ENCODE results near the gene TBX10. TPM values are rescaled to one million over a fixed set of nuclear protein-coding genes. Genes with fewer than 3 reads are reported as not detected.
"Not testable (repeated sequence)": the region's sequence is repeated elsewhere in the genome, so short reads cannot be mapped to it uniquely, and the experiment has no call there.

TBX10 gene
- total RNA-seq, 1 experiment from 2014 or later: not detected

- no peak overlapping the region for H3K4me3 Mint-ChIP-seq (ENCODE audit: low read depth, unreplicated experiment)
- no peaks in the 10 kb centered on the region for H3K9me3 Mint-ChIP-seq (ENCODE audit: low read depth, unreplicated experiment)
- no peak overlapping the region for H3K27ac Mint-ChIP-seq (ENCODE audit: unreplicated experiment)
- DNase-seq: no peak
- CTCF ChIA-PET: no interaction called here
- H3K36me3 Mint-ChIP-seq (ENCODE audit: insufficient read depth, unreplicated experiment): no peaks in the 10 kb centered on the region
- H3K27me3 Mint-ChIP-seq (ENCODE audit: unreplicated experiment): peaks cover 18% of the 10 kb centered on the region
- TF ChIP-seq, protein P1, sequence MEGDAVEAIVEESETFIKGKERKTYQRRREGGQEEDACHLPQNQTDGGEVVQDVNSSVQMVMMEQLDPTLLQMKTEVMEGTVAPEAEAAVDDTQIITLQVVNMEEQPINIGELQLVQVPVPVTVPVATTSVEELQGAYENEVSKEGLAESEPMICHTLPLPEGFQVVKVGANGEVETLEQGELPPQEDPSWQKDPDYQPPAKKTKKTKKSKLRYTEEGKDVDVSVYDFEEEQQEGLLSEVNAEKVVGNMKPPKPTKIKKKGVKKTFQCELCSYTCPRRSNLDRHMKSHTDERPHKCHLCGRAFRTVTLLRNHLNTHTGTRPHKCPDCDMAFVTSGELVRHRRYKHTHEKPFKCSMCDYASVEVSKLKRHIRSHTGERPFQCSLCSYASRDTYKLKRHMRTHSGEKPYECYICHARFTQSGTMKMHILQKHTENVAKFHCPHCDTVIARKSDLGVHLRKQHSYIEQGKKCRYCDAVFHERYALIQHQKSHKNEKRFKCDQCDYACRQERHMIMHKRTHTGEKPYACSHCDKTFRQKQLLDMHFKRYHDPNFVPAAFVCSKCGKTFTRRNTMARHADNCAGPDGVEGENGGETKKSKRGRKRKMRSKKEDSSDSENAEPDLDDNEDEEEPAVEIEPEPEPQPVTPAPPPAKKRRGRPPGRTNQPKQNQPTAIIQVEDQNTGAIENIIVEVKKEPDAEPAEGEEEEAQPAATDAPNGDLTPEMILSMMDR (IDR thresholded peaks at IDR 0.05; ENCODE audit: unreplicated experiment): no peak
- H3K4me1 Mint-ChIP-seq (ENCODE audit: low read depth, unreplicated experiment): no peaks in the 10 kb centered on the region
- intact Hi-C loops (cut with micrococcal nuclease; ENCODE audit: unreplicated experiment): no loop called here
- no TSS peak for BruUV-seq (replicated peaks)
These were observed 42.7 kb downstream of the TBX10 start for GRCh38 chr11:67596753-67597300.

DNA sequence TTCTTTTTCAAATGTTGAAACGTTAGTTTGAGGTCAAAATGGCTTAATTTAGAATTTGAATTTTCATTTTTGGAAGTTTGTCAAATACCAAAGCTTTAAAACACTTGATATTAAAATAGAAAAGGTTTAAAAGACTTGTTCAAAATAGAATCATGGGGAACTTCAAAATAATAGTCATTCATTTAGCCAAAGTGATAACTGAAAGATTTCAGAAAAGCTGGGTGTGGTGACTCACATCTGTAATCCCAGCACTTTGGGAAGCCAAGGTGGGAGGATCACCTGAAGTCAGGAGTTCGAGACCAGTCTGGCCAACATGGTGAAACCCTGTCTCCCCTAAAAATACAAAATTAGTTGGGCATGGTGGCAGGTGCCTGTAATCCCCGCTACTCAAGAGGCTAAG is 45.1 kb downstream of the TBX10 start:
- CTCF ChIA-PET: no interaction called here
- H3K27ac Mint-ChIP-seq (ENCODE audit: unreplicated experiment): no peak overlapping the region
- no TSS peak for BruUV-seq (replicated peaks)
- H3K4me3 Mint-ChIP-seq (ENCODE audit: low read depth, unreplicated experiment): no peak overlapping the region
- no peaks in the 10 kb centered on the region for H3K9me3 Mint-ChIP-seq (ENCODE audit: low read depth, unreplicated experiment)
- no peaks in the 10 kb centered on the region for H3K27me3 Mint-ChIP-seq (ENCODE audit: unreplicated experiment)
- intact Hi-C loops (cut with micrococcal nuclease; ENCODE audit: unreplicated experiment): no loop called here
- TF ChIP-seq, protein P1 (IDR thresholded peaks at IDR 0.05; ENCODE audit: unreplicated experiment): no peak
- H3K36me3 Mint-ChIP-seq (ENCODE audit: insufficient read depth, unreplicated experiment): peaks cover 5% of the 10 kb centered on the region
- DNase-seq: no peak
- no peaks in the 10 kb centered on the region for H3K4me1 Mint-ChIP-seq (ENCODE audit: low read depth, unreplicated experiment)

DNA sequence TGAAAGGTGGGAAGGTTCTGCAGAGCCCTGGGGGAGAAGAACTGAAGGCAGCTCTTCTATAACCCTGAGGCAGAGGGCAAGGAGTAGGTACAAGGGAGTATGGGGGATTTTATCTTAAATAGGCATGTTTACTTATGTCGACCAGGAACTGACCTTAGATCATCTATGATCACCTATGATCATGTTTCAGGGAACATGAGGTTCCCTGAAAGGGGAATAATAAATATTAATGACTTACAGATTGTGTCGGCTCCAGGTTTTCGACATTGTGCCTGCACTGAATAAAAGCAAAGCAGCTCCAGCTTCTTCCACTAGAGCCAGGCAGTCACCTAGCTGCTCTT is 46.0 kb downstream of the TBX10 start:
- TF ChIP-seq, protein P1 (IDR thresholded peaks at IDR 0.05; ENCODE audit: unreplicated experiment): no peak
- no peak overlapping the region for H3K27ac Mint-ChIP-seq (ENCODE audit: unreplicated experiment)
- no TSS peak for BruUV-seq (replicated peaks)
- no peaks in the 10 kb centered on the region for H3K9me3 Mint-ChIP-seq (ENCODE audit: low read depth, unreplicated experiment)
- CTCF ChIA-PET: no interaction called here
- intact Hi-C loops (cut with micrococcal nuclease; ENCODE audit: unreplicated experiment): no loop called here
- H3K36me3 Mint-ChIP-seq (ENCODE audit: insufficient read depth, unreplicated experiment): peaks cover 12% of the 10 kb centered on the region
- H3K4me3 Mint-ChIP-seq (ENCODE audit: low read depth, unreplicated experiment): no peak overlapping the region
- no peaks in the 10 kb centered on the region for H3K4me1 Mint-ChIP-seq (ENCODE audit: low read depth, unreplicated experiment)
- no peaks in the 10 kb centered on the region for H3K27me3 Mint-ChIP-seq (ENCODE audit: unreplicated experiment)
- no peak for DNase-seq

DNA sequence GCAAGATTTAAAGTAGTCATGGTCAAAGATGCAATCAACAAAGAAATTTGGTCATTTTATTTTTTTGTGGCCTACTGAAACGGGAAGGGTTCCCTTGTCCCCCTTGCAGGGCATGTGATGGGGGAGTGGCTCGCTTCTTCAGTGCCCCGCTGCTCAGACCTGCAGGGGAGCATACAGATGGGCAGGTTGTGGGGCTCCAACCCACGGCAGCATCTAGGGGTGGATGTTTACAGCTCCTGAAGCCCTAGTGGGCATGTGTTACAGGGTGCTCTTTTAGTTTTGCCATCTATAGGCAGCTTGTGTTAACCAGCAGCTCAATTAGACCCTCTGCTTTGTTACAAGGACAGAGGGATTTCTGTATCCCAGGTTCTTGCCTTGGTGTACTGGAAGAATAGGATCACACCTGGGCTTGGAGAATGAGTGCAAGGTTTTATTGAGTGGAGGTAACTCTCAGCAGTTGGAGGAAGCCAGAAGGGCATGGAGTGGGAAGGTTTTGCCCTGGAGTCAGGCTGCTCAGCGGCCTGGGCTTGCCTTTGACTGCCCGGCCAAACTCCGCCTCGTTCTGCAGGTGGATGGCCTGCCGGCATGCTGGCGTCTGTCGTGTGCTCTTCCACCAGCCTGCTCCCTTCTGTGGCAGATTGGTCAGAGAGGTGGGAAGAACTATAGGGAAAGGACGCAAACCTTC is 46.5 kb downstream of the TBX10 start:
- H3K27ac Mint-ChIP-seq (ENCODE audit: unreplicated experiment): no peak overlapping the region
- TF ChIP-seq, protein P1 (IDR thresholded peaks at IDR 0.05; ENCODE audit: unreplicated experiment): no peak
- H3K4me3 Mint-ChIP-seq (ENCODE audit: low read depth, unreplicated experiment): no peak overlapping the region
- CTCF ChIA-PET: no interaction called here
- no peak for DNase-seq
- H3K4me1 Mint-ChIP-seq (ENCODE audit: low read depth, unreplicated experiment): no peaks in the 10 kb centered on the region
- peaks cover 12% of the 10 kb centered on the region for H3K36me3 Mint-ChIP-seq (ENCODE audit: insufficient read depth, unreplicated experiment)
- H3K9me3 Mint-ChIP-seq (ENCODE audit: low read depth, unreplicated experiment): no peaks in the 10 kb centered on the region
- intact Hi-C loops (cut with micrococcal nuclease; ENCODE audit: unreplicated experiment): no loop called here
- no peaks in the 10 kb centered on the region for H3K27me3 Mint-ChIP-seq (ENCODE audit: unreplicated experiment)
- no TSS peak for BruUV-seq (replicated peaks)

GRCh38 chr11:67588899-67589415 is 50.6 kb downstream of the TBX10 start:
- DNase-seq; H3K4me3 Mint-ChIP-seq (ENCODE audit: low read depth, unreplicated experiment); BruUV-seq (replicated peaks); H3K9me3 Mint-ChIP-seq (ENCODE audit: low read depth, unreplicated experiment); CTCF ChIA-PET; H3K27me3 Mint-ChIP-seq (ENCODE audit: unreplicated experiment); intact Hi-C loops (cut with micrococcal nuclease; ENCODE audit: unreplicated experiment); H3K27ac Mint-ChIP-seq (ENCODE audit: unreplicated experiment): not testable (repeated sequence)
- H3K4me1 Mint-ChIP-seq (ENCODE audit: low read depth, unreplicated experiment): peaks cover 20% of the 10 kb centered on the region
- H3K36me3 Mint-ChIP-seq (ENCODE audit: insufficient read depth, unreplicated experiment): peaks cover 48% of the 10 kb centered on the region
